Islet precursor cell (in vitro differentiated cells): Measurements from ENCODE around the gene ZFHX3.
A peak's percentile ranks its signal among the peaks of the same experiment; 100 is the strongest.

Source experiments
- DNase-seq: peaks from one replicate; pipeline ENCODE4 v3.0.0-alpha.2; 2018

ZFHX3 gene

GRCh38 chr16:72862090-72862489, 185.8 kb downstream of the ZFHX3 start:
- no peak for DNase-seq

GRCh38 chr16:72860726-72861562, 187.0 kb downstream of the ZFHX3 start:
- DNase-seq, result no peak

GRCh38 chr16:72859581-72859980, 188.3 kb downstream of the ZFHX3 start:
- no peak for DNase-seq

GRCh38 chr16:72858665-72859493, 189.0 kb downstream of the ZFHX3 start:
- peak; percentile 77 for DNase-seq

GRCh38 chr16:72857834-72858664, 189.9 kb downstream of the ZFHX3 start:
- no peak for DNase-seq

GRCh38 chr16:72856797-72857196, 191.1 kb downstream of the ZFHX3 start:
- no peak for DNase-seq

GRCh38 chr16:72854267-72854959, 193.5 kb downstream of the ZFHX3 start:
- DNase-seq, result no peak

- no peak for DNase-seq
Measured at GRCh38 chr16:72853575-72854266, 194.2 kb downstream of the ZFHX3 start.

- no peak for DNase-seq
Measured at GRCh38 chr16:72852421-72852820, 195.5 kb downstream of the ZFHX3 start.

- DNase-seq, result no peak
Measured at GRCh38 chr16:72850853-72851252, 197.1 kb downstream of the ZFHX3 start.

GRCh38 chr16:72850021-72850420, 197.9 kb downstream of the ZFHX3 start:
- no peak for DNase-seq

- DNase-seq, result no peak
Measured at GRCh38 chr16:72848759-72849664, 198.9 kb downstream of the ZFHX3 start.

- no peak for DNase-seq
Measured at GRCh38 chr16:72848028-72848400, 199.9 kb downstream of the ZFHX3 start.

- DNase-seq, result peak; percentile 83
Measured at GRCh38 chr16:72847187-72848027, 200.5 kb downstream of the ZFHX3 start.

GRCh38 chr16:72846594-72846993, 201.3 kb downstream of the ZFHX3 start:
- DNase-seq, result no peak

GRCh38 chr16:72845322-72846020, 202.5 kb downstream of the ZFHX3 start:
- no peak for DNase-seq

GRCh38 chr16:72844225-72844920, 203.6 kb downstream of the ZFHX3 start:
- no peak for DNase-seq

- DNase-seq, result no peak
Measured at GRCh38 chr16:72841506-72841905, 206.4 kb downstream of the ZFHX3 start.
